Natural killer cell (primary cell): ENCODE data around the gene ENTPD8. TPM values are rescaled to one million over a fixed set of nuclear protein-coding genes. Genes with fewer than 3 reads are reported as not detected.

Experiments
- ATAC-seq, 3 donors: fragments of 150-1000 bp in 2 of 3; fragments of 200-7000 bp in 1 of 3; cut with Tn5 transposase; 1 replicate in 1 of 3; 2 replicates in 2 of 3; pipeline ENCODE4 v1.10.0; 2021; ENCODE audit warnings: mild to moderate bottlenecking in 2 of 3, moderate library complexity in 2 of 3
- DNase-seq, 2 donors: peaks; one replicate each; pipeline versions ENCODE4 v3.0.0 to v3.0.0-alpha.2; 2013 to 2021; ENCODE audit warnings: mixed read lengths in 1 of 2
- H3K27ac ChIP-seq: one replicate; pipeline ENCODE4 v1.5.1; 2013; ENCODE audit warnings: mild to moderate bottlenecking, low read length
- H3K27me3 ChIP-seq: one replicate; pipeline ENCODE4 v1.6.1; 2013; ENCODE audit warnings: low read length; ENCODE audit not compliant: control insufficient read depth, insufficient read depth
- H3K36me3 ChIP-seq: one replicate; pipeline ENCODE4 v1.6.1; 2013; ENCODE audit warnings: low read length; ENCODE audit not compliant: control insufficient read depth, insufficient read depth
- H3K4me1 ChIP-seq: one replicate; pipeline ENCODE4 v1.6.1; 2013; ENCODE audit warnings: low read length; ENCODE audit not compliant: control insufficient read depth, insufficient read depth
- H3K4me3 ChIP-seq: one replicate; pipeline ENCODE4 v1.5.1; 2013; ENCODE audit warnings: low read length
- H3K9me3 ChIP-seq: one replicate; pipeline ENCODE4 v1.6.1; 2013; ENCODE audit warnings: low read length; ENCODE audit not compliant: control insufficient read depth, insufficient read depth
- H3K27ac Mint-ChIP-seq, 2 donors: one replicate each; pipeline ENCODE4 v1.8.0; 2022; ENCODE audit warnings: mild to moderate bottlenecking in 2 of 2, mixed read lengths in 2 of 2, moderate library complexity in 1 of 2
- H3K27me3 Mint-ChIP-seq, 2 donors: one replicate each; pipeline ENCODE4 v1.8.0; 2022; ENCODE audit warnings: low read depth in 2 of 2, mixed read lengths in 2 of 2
- H3K36me3 Mint-ChIP-seq: one replicate; pipeline ENCODE4 v1.8.0; 2022; ENCODE audit warnings: mixed read lengths
- H3K4me1 Mint-ChIP-seq, 2 donors: one replicate each; pipeline ENCODE4 v1.8.0; 2022; ENCODE audit warnings: mixed read lengths in 2 of 2
- H3K4me3 Mint-ChIP-seq: one replicate; pipeline ENCODE4 v1.8.0; 2022; ENCODE audit warnings: mild to moderate bottlenecking, moderate library complexity, mixed read lengths
- H3K9me3 Mint-ChIP-seq, 2 donors: one replicate each; pipeline ENCODE4 v1.8.0; 2022; ENCODE audit warnings: mixed read lengths in 2 of 2
- WGBS: methylation state at CpG from one replicate; pipeline ENCODE4 v1.1.7; 2013; ENCODE audit warnings: missing lambda C conversion rate; ENCODE audit not compliant: insufficient coverage; 5-methylcytosine and 5-hydroxymethylcytosine counted together
- intact Hi-C: fragments of 100-400 bp; cut with micrococcal nuclease; formaldehyde crosslinking; loops from one replicate; pipeline ENCODE4 v1.14.2; 2022
- total RNA-seq, 4 donors: library from RNA; stranded (reverse); fragments of 120-200 nt in 1 of 4; gene quantifications; one replicate each; pipeline versions ENCODE4 v1.2.3 to v1.2.4, GENCODE V29; 2013 to 2022
- TF ChIP-seq, protein P1 (sequence below): fragments of 200-600 bp; IDR thresholded peaks from one replicate; pipeline ENCODE4 v1.8.0; 2022; ENCODE audit warnings: antibody characterized with exemption

The ENTPD8 gene
- total RNA-seq, 3 donors from 2014 or later (not counting 1 experiment from before 2014, with no cell fraction given): not detected

DNA sequence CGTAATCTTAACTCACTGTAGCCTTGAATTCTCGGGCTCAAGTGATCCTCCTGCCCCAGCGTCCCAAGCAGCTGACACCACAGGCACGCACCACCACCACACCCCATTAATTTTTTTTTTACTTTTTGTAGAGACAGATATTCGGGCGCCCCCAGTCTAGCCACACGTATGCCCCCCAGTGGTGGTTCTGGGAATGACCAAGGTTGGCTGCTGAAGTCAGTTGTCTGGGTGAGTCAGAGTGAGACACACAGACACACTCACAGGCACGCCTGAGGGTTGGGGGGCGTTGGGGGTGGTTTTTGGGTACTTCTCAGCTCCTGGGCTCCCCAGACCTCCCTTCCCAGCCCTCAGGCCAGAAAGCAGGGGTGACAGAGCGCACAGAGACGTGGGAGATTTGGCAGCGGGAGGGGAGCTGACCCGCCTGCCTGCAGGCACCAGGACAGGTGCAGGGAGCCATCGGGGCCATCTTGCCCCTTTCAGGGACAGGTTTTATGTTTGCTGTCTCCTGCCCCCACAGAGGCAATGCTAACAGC, 4.2 kb upstream of the ENTPD8 start:
- no peak overlapping the region for H3K27ac ChIP-seq
- ATAC-seq: peak; percentile 79 to 91 (median 87)
- peaks cover 6% of the 10 kb centered on the region for H3K27me3 ChIP-seq
- peak; percentile 83 to 91 for DNase-seq
- intact Hi-C loops: loop anchor here (1.0 kb wide), 1 partner anchor 22 kb away; the partner anchor contains the start of genes EXD3 and NOXA1
- Mint-ChIP-seq H3K9me3 (no peaks in the 10 kb centered on the region), H3K4me1 (peaks cover 16 to 26% of the 10 kb centered on the region in 2 donors), H3K36me3 (no peaks in the 10 kb centered on the region), H3K4me3 (peak overlapping the region; percentile 5), H3K27ac (peak overlapping the region in 1 of 2 donors; percentile 53), H3K27me3 (peaks cover 7 to 10% of the 10 kb centered on the region in 2 donors)
- WGBS: 28% methylated on average over 13 of the region's 14 CpGs
- H3K4me3 ChIP-seq: no peak overlapping the region
- peaks cover 37% of the 10 kb centered on the region for H3K4me1 ChIP-seq
- no peaks in the 10 kb centered on the region for H3K36me3 ChIP-seq
- H3K9me3 ChIP-seq: no peaks in the 10 kb centered on the region
- TF ChIP-seq, protein P1, sequence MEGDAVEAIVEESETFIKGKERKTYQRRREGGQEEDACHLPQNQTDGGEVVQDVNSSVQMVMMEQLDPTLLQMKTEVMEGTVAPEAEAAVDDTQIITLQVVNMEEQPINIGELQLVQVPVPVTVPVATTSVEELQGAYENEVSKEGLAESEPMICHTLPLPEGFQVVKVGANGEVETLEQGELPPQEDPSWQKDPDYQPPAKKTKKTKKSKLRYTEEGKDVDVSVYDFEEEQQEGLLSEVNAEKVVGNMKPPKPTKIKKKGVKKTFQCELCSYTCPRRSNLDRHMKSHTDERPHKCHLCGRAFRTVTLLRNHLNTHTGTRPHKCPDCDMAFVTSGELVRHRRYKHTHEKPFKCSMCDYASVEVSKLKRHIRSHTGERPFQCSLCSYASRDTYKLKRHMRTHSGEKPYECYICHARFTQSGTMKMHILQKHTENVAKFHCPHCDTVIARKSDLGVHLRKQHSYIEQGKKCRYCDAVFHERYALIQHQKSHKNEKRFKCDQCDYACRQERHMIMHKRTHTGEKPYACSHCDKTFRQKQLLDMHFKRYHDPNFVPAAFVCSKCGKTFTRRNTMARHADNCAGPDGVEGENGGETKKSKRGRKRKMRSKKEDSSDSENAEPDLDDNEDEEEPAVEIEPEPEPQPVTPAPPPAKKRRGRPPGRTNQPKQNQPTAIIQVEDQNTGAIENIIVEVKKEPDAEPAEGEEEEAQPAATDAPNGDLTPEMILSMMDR: peak; percentile 79

DNA sequence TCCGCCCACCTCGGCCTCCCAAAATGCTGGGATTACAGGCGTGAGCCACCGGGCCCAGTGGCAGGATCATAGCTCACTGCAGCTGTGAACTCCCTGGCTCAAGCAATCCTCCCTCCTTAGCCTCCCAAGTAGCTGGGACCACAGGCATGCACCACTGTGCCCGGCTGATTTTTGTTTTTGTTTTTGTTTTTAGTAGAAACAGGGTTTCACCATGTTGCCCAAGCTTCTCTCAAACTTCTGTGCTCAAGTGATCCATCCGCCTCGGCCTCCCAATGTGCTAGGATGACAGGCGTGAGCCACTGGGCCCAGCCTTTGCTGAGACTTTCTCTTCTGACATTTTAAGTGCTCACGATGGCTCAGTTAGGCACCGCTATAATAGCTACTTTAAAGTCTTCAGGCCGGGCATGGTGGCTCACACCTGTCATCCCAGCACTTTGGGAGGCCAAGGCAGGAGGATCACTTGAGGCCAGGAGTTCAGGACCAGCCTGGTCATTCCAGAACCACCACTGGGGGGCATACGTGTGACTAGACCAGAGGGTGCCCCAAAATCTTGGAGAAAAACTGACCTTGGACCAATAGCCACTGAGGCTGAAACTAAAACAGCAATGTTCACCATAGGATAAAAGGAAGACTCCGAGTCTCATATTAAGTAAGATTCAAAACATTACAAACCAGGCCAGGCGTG, 3.1 kb upstream of the ENTPD8 start:
- intact Hi-C loops: no loop called here
- Histone ChIP-seq H3K36me3 (no peaks in the 10 kb centered on the region), H3K4me1 (peaks cover 27% of the 10 kb centered on the region), H3K9me3 (no peaks in the 10 kb centered on the region), H3K4me3 (no peak overlapping the region), H3K27ac (no peak overlapping the region), H3K27me3 (peaks cover 6% of the 10 kb centered on the region)
- 85% methylated on average over 14 of the region's 14 CpGs for WGBS
- H3K27ac Mint-ChIP-seq: no peak overlapping the region
- H3K36me3 Mint-ChIP-seq: no peaks in the 10 kb centered on the region
- ATAC-seq (no peak), DNase-seq (no peak)
- TF ChIP-seq, protein P1: no peak
- peaks cover 16 to 21% of the 10 kb centered on the region in 2 donors for H3K4me1 Mint-ChIP-seq
- H3K27me3 Mint-ChIP-seq: peaks cover 7 to 10% of the 10 kb centered on the region in 2 donors
- no peak overlapping the region for H3K4me3 Mint-ChIP-seq
- no peaks in the 10 kb centered on the region for H3K9me3 Mint-ChIP-seq

DNA sequence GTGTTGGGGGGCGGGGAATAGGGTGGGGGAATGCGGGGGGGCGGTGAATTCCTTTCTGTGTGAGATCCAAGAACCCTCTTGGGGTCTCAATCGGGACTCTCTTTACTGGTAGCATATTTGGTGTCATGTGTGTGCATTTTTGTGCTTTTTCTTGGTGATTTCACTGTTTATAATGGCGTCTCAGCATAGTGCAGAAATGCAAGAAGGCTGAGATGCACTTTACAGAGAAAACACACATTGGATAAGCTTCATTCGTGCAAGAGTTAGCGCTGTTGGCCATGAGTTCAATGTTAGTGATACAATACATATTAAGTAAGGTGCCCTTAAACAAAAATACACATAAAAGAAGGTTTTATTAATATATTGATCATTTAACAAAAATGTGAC, 771 bp upstream of the ENTPD8 start:
- H3K4me1 Mint-ChIP-seq: peaks cover 16 to 17% of the 10 kb centered on the region in 2 donors
- peak overlapping the region; percentile 85 for H3K4me3 Mint-ChIP-seq
- H3K27ac Mint-ChIP-seq: peak overlapping the region in 1 of 2 donors; percentile 14
- peaks cover 6% of the 10 kb centered on the region for H3K27me3 ChIP-seq
- no peaks in the 10 kb centered on the region for H3K9me3 Mint-ChIP-seq
- H3K4me1 ChIP-seq: peaks cover 21% of the 10 kb centered on the region
- no peak overlapping the region for H3K27ac ChIP-seq
- no peak for ATAC-seq
- intact Hi-C loops: no loop called here
- whole genome bisulfite sequencing: 15% methylated on average over 5 of the region's 7 CpGs
- no peak for DNase-seq
- TF ChIP-seq, protein P1: no peak
- H3K36me3 ChIP-seq: no peaks in the 10 kb centered on the region
- H3K36me3 Mint-ChIP-seq: no peaks in the 10 kb centered on the region
- H3K4me3 ChIP-seq: no peak overlapping the region
- peaks cover 7 to 8% of the 10 kb centered on the region in 2 donors for H3K27me3 Mint-ChIP-seq
- no peaks in the 10 kb centered on the region for H3K9me3 ChIP-seq
